Activated CD8-positive, alpha-beta memory T cell treated with anti-CD3 and anti-CD28 coated beads for 36 hours (primary cell): ENCODE data around the gene ARHGAP26. TPM values are rescaled to one million over a fixed set of nuclear protein-coding genes. Genes with fewer than 3 reads are reported as not detected.

Experiments
- CTCF ChIA-PET: fragments of 350-600 bp; sonication (Branson Sonifier 250); formaldehyde crosslinking; loops from one replicate; lab custom pipeline; 2021; ENCODE audit warnings: antibody characterized with exemption; lab: Charles Lee
- POLR2A ChIA-PET: fragments of 350-600 bp; sonication (Branson Sonifier 250); formaldehyde crosslinking; loops from one replicate; lab custom pipeline; 2021; ENCODE audit warnings: antibody characterized with exemption; lab: Charles Lee
- total RNA-seq, 2 experiments: library from RNA; stranded (reverse); gene quantifications; one replicate each; pipeline ENCODE4 v1.2.3, GENCODE V29; 2021

ARHGAP26 gene
- total RNA-seq, 2 experiments from 2014 or later: 15.6 to 15.7 TPM

- CTCF ChIA-PET: interaction anchor here (1.2 to 5.3 kb wide), 8 partner anchors 8 to 142 kb away, joined by 4 to 46 read pairs (median 6); no protein-coding TSS in a partner anchor
- POLR2A ChIA-PET: interaction anchor here (0.6 kb wide), 1 partner anchor 115 kb away, joined by 7 read pairs; no protein-coding TSS in a partner anchor
Observed at GRCh38 chr5:142746532-142747433, 23.4 kb upstream of the ARHGAP26 start.

- CTCF ChIA-PET: interaction anchor here (0.7 to 5.3 kb wide), 28 partner anchors 9 to 173 kb away, joined by 3 to 46 read pairs (median 5); partner anchors contain the start of gene ARHGAP26
- POLR2A ChIA-PET: interaction anchor here (0.5 kb wide), 1 partner anchor 85 kb away, joined by 5 read pairs; no protein-coding TSS in a partner anchor
Observed at GRCh38 chr5:142748132-142748531, 22.0 kb upstream of the ARHGAP26 start.

GRCh38 chr5:142748568-142749249 is 21.5 kb upstream of the ARHGAP26 start:
- POLR2A ChIA-PET: interaction anchor here (0.5 to 0.6 kb wide), 3 partner anchors 84 to 424 kb away, joined by 3 to 5 read pairs (median 3); partner anchors contain the start of gene SPRY4
- CTCF ChIA-PET: interaction anchor here (0.7 to 5.3 kb wide), 32 partner anchors 10 to 260 kb away, joined by 3 to 46 read pairs (median 4); partner anchors contain the start of gene ARHGAP26

DNA sequence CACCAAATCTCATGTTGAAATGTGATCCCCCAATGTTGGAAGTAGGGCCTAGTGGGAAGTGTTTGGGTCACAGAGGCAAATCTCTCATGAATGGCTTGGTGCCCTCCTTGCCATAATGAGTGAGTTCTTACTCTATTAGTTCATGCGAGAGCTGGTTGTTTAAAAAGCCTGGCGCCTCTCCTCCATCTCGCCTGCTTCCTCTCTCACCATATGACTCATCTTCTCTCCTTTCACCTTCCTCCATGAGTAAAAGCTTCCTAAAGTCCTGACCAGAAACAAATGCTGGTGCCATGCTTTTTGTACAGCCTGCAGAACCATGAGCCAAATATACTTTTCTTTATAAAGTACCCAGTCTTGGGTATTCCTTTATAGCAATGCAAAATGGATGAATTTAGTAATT is 20.9 kb upstream of the ARHGAP26 start:
- ChIA-PET CTCF (interaction anchor here (0.8 to 5.3 kb wide), 22 partner anchors 9 to 259 kb away, joined by 3 to 46 read pairs (median 6); partner anchors contain the start of gene ARHGAP26), POLR2A (no interaction called here)

DNA sequence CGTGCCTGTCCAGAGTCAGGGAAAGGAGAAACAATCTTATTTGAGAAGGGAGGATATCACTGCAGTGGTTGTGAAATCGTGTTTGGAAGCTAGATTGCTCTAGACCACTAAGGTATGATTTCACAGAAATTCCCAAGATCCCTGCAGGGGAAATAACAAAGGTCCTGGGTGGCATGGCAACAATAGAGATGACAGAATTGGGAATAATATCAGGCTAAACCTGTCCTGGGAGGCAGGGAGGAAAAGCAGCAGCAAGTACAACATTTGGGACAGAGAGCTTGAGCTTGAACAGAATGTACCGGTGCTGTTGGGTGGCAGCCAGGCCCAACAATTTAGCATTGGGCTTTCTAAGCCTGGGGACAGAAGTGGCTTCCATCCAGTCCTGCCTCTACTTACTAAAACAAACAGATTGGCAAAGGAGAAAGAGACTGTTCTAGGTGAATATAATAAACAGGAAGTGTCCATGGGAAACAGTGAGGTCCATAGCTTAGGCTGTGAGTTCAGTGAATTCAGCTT is 17.0 kb upstream of the ARHGAP26 start:
- CTCF ChIA-PET: interaction anchor here (0.9 to 2.2 kb wide), 9 partner anchors 10 to 130 kb away, joined by 3 to 10 read pairs (median 4); partner anchors contain the start of gene ARHGAP26
- POLR2A ChIA-PET: no interaction called here

GRCh38 chr5:142754031-142754430 is 16.1 kb upstream of the ARHGAP26 start:
- POLR2A ChIA-PET: no interaction called here
- CTCF ChIA-PET: interaction anchor here (0.9 to 2.2 kb wide), 7 partner anchors 11 to 129 kb away, joined by 3 to 10 read pairs (median 4); partner anchors contain the start of gene ARHGAP26

- CTCF ChIA-PET: no interaction called here
- POLR2A ChIA-PET: no interaction called here
Observed at GRCh38 chr5:142756576-142756975, 13.6 kb upstream of the ARHGAP26 start.

- CTCF ChIA-PET: interaction anchor here (0.7 kb wide), 1 partner anchor 41 kb away, joined by 4 read pairs; no protein-coding TSS in a partner anchor
Observed at GRCh38 chr5:142757564-142757963, 12.6 kb upstream of the ARHGAP26 start.

DNA sequence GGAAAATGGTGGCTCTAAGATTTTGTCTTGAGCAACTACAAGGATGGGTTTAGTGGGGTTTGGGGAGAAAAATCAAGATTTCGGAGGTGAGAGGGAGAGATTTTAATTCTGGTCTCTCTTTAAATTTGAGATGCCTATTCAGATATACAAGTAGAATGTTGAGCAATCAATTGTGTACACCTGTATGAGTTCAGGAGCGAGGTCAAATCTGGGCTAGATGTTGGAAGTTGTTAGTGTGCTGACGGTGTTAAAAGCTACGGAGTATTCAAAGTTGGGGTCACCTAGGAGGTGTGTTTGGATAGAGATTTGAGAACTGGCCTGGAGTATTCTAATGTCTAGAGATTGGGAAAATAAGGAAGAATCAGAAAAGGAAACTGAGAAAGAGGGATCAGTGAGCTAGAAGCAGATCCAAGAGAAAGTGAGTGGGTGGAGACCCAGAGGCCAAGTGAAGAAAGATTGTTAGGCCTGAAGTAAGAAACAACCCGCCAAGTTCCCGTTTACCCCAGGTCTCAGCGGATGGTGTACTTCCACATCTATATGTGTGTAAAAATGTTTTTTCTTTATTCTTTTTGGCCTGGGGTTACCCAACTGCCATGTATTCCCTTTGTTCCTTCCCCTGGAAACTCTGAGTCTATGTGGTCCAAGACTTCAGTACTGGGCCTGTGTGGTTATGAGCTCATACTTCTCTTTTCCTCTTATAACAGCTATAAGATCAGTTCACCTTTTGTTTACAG is 11.9 kb upstream of the ARHGAP26 start:
- CTCF ChIA-PET: interaction anchor here (0.7 to 1.0 kb wide), 3 partner anchors 9 to 123 kb away, joined by 3 to 4 read pairs (median 3); no protein-coding TSS in a partner anchor
- POLR2A ChIA-PET: interaction anchor here (0.6 kb wide), 1 partner anchor 12 kb away, joined by 3 read pairs; no protein-coding TSS in a partner anchor

More at GRCh38 chr5:142757564-142757963, 12.6 kb upstream of the ARHGAP26 start:
- POLR2A ChIA-PET: interaction anchor here (0.6 kb wide), 1 partner anchor 12 kb away, joined by 3 read pairs; no protein-coding TSS in a partner anchor

DNA sequence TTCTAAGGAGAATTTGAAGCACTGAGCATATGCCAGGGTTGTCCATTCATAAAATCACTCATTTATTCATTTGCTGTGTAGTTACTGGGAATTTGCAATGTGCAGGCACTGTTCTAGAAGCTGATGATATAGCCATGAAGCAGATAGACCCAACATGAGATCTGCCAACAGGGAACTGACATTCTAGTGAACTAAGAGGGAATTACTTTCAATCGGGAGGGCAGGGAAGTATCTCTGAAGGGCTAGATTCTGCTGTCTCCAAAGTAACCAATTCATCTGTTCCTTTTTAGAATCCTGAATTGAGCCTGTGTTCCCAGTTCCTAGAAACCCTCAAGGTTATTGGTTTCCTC is 11.4 kb upstream of the ARHGAP26 start:
- CTCF ChIA-PET: interaction anchor here (0.7 to 1.0 kb wide), 2 partner anchors 10 to 122 kb away, joined by 3 read pairs; no protein-coding TSS in a partner anchor

GRCh38 chr5:142763701-142764100 is 6.5 kb upstream of the ARHGAP26 start:
- ChIA-PET POLR2A (no interaction called here), CTCF (interaction anchor here (1.3 kb wide), 1 partner anchor 104 kb away, joined by 4 read pairs; no protein-coding TSS in a partner anchor)

More for the DNA sequence above, 11.4 kb upstream of the ARHGAP26 start:
- POLR2A ChIA-PET: no interaction called here

DNA sequence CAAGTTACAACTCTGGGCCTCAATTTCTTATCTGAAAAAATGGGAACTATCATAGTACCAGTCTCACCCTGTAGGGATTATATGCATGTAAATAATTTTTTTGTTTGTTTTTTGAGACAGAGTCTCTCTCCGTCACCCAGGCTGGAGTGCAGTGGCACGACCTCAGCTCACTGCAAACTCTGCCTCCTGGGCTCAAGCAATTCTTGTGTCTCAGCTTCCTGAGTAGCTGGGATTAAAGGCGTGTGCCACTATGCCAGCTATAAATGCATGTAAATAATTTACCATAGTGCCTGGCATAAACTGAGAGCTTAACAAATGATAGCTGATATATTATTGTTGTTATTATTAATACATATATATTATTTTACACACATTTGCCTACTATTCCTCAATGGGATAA is 3.0 kb upstream of the ARHGAP26 start:
- ChIA-PET POLR2A (interaction anchor here (0.6 kb wide), 1 partner anchor 237 kb away, joined by 7 read pairs; no protein-coding TSS in a partner anchor), CTCF (interaction anchor here (0.6 to 2.8 kb wide), 4 partner anchors 53 to 237 kb away, joined by 3 to 9 read pairs (median 4); no protein-coding TSS in a partner anchor)

DNA sequence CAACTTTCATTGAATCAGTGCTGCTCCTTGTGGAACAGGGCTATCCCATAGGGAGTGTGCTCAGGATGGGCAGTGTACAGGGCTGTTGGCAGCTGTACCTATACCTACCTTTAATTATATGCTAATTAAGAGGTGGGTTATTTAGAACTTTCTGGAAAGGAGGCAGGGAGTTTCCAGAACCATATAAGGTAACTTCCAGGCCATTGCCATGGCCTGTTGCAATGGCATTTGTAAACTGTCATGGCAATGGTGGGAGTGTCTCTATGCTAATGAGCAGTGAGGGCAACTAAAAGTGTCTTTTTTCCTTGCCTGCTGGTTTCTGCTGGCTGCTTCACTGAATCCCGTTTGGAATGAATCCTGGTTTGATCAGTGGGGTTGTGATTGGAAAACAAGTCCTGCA is 2.3 kb upstream of the ARHGAP26 start:
- ChIA-PET CTCF (interaction anchor here (1.1 to 5.8 kb wide), 5 partner anchors 15 to 99 kb away, joined by 3 to 54 read pairs (median 9); no protein-coding TSS in a partner anchor), POLR2A (interaction anchor here (0.6 kb wide), 1 partner anchor 236 kb away, joined by 7 read pairs; no protein-coding TSS in a partner anchor)

DNA sequence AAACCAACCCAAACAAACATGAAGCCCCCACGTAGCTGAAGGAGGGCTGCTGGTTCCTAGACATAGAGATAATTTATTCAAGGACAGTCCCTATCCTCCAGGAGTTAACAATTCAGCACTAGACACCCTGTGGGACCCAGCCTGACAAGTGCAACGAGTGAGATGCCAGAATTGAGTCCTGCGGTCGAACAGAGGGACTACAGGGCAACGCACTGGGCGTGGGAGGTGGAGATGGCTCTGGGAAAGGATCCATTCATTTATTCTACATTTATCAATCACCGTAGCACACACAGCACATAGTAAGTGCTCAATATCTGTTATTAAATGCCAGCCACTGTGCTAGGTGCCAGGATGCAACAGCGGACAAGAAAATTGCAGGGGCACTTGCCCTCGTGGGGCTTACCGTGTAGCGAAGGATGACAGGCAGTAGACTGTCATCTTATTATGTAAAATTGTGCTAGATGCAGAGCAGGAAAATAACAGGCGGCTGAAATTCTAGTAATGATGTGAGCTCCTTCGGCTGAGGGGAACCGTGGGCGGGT is 855 bp upstream of the ARHGAP26 start:
- CTCF ChIA-PET: interaction anchor here (1.4 to 5.8 kb wide), 10 partner anchors 13 to 98 kb away, joined by 4 to 54 read pairs (median 9); no protein-coding TSS in a partner anchor
- POLR2A ChIA-PET: interaction anchor here (0.6 to 4.9 kb wide), 5 partner anchors 11 to 58 kb away, joined by 3 to 32 read pairs (median 11); no protein-coding TSS in a partner anchor

- CTCF ChIA-PET: interaction anchor here (0.7 to 5.8 kb wide), 15 partner anchors 12 to 117 kb away, joined by 3 to 54 read pairs (median 5); no protein-coding TSS in a partner anchor
Observed at GRCh38 chr5:142770650-142771609, 753 bp downstream of the ARHGAP26 start.

More at GRCh38 chr5:142770650-142771609, 753 bp downstream of the ARHGAP26 start:
- POLR2A ChIA-PET: interaction anchor here (1.0 to 4.9 kb wide), 6 partner anchors 13 to 96 kb away, joined by 6 to 32 read pairs (median 12); no protein-coding TSS in a partner anchor
